A673 (cell line): ENCODE measurements around the gene GDF15.

Experiments used
- CTCF ChIP-seq: fragments of 300-800, 200-600 bp; sonication (generic); conservative IDR thresholded peaks from 2 replicates; pipeline ENCODE4 v1.5.1; 2017; ENCODE audit warnings: low read depth, mild to moderate bottlenecking, antibody characterized with exemption, low read length, moderate library complexity, mixed read lengths
- EZH2 ChIP-seq: fragments of 200-600 bp; sonication (generic); IDR thresholded peaks from 2 replicates; pipeline ENCODE4 v1.6.1; 2017; ENCODE audit warnings: borderline replicate concordance, low read depth, mild to moderate bottlenecking, mixed read lengths, antibody characterized with exemption, low read length; ENCODE audit not compliant: poor library complexity, severe bottlenecking

- no peak for TF ChIP-seq CTCF
- TF ChIP-seq EZH2: no peak
These were observed 39.0 kb downstream of the GDF15 start for GRCh38 chr19:18424890-18425514.
